Body of pancreas (tissue), 4 donors: ENCODE data around the gene MROH2B.

ENCODE experiments used
- POLR2A ChIP-seq, 3 donors: fragments of 450-650 bp; IDR thresholded peaks; one replicate each; pipeline ENCODE4 v1.6.1; 2016; ENCODE audit warnings: antibody characterized with exemption in 3 of 3, mild to moderate bottlenecking in 2 of 3
- TF ChIP-seq, protein P1 (sequence below), 7 experiments: fragments of 450-650 bp in 4 of 7; fragments of 200-600 bp in 3 of 7; sonication (generic) in 3 of 7; IDR thresholded peaks; one replicate each; pipeline ENCODE4 v1.5.1; 2016 to 2019; ENCODE audit warnings: antibody characterized with exemption in 7 of 7

DNA sequence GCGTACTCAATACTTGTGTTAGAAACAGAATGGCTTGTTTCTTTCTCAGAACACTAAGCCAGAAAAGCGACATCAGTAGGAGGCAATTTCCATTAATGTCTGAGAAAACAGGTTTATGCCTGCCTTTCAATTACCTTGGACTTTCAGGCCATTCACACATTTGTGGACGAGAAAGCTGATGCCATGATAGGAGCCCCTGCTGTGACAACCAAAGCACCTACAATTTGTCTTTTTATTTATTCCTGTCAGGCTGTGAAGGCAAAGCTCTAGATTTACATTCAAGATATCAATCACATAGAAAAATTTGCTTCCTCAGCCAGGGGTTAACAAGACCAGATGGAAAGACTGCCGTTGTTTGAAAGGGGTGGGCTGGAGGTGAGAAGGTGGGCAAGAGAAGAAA is 85.6 kb downstream of the MROH2B start:
- TF ChIP-seq, protein P1, sequence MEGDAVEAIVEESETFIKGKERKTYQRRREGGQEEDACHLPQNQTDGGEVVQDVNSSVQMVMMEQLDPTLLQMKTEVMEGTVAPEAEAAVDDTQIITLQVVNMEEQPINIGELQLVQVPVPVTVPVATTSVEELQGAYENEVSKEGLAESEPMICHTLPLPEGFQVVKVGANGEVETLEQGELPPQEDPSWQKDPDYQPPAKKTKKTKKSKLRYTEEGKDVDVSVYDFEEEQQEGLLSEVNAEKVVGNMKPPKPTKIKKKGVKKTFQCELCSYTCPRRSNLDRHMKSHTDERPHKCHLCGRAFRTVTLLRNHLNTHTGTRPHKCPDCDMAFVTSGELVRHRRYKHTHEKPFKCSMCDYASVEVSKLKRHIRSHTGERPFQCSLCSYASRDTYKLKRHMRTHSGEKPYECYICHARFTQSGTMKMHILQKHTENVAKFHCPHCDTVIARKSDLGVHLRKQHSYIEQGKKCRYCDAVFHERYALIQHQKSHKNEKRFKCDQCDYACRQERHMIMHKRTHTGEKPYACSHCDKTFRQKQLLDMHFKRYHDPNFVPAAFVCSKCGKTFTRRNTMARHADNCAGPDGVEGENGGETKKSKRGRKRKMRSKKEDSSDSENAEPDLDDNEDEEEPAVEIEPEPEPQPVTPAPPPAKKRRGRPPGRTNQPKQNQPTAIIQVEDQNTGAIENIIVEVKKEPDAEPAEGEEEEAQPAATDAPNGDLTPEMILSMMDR (IDR thresholded peaks at IDR 0.05): no peak
- no peak for TF ChIP-seq POLR2A (IDR thresholded peaks at IDR 0.05)
